Mammary epithelial cell (primary cell): ENCODE results near the gene ELMOD3.
"Not testable (repeated sequence)": the region's sequence is repeated elsewhere in the genome, so short reads cannot be mapped to it uniquely, and the experiment has no call there.

Experiments used
- CTCF ChIP-seq, 2 donors: IDR thresholded peaks in 1 of 2; conservative IDR thresholded peaks in 1 of 2; 2 replicates each; pipeline ENCODE4 v1.5.1; 2011 to 2012; ENCODE audit warnings: inconsistent platforms in 2 of 2, low read length in 2 of 2, mild to moderate bottlenecking in 2 of 2, control low read depth in 1 of 2, low read depth in 1 of 2; ENCODE audit not compliant: insufficient read depth in 1 of 2; ENCODE audit errors: extremely low read depth in 1 of 2
- EZH2 ChIP-seq: IDR thresholded peaks from 2 replicates; pipeline ENCODE4 v1.6.1; 2012; ENCODE audit warnings: low read length, inconsistent platforms, borderline replicate concordance

GRCh38 chr2:85383151-85383550 lies 28.6 kb downstream of the ELMOD3 start:
- not testable (repeated sequence) for TF ChIP-seq CTCF (conservative IDR thresholded peaks at IDR 0.05 in 1 of 2, IDR thresholded peaks at IDR 0.05 in 1 of 2; ENCODE audit: extremely low read depth in 1 of 2, insufficient read depth in 1 of 2, low read depth in 1 of 2, low read length in 2 of 2); EZH2
